GM19023 (cell line): ENCODE data around the gene ZWILCH.

Source experiments
- ATAC-seq: cut with Tn5 transposase; IDR thresholded peaks from one replicate; pipeline ENCODE4 v1.9.1; 2021; ENCODE audit warnings: mild to moderate bottlenecking, moderate library complexity; ENCODE audit not compliant: unreplicated experiment

Gene ZWILCH

DNA sequence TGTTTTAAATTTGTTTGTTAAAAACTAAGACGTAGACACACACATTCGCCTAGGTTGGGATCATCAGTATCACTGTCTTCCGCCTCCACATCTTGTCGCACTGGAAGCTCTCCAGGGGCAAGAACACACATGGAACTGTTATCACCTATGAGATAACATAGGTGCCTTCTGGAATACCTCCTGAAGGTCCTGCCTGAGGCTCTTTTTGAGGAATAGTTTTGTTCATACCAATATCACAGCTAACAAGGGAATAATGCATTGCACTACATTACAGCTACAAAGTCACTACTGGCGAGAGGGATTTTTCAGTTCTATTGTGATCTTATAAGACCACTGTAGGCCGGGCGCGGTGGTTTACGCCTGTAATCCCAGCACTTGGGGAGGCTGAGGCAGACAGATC lies 29.9 kb downstream of the ZWILCH start:
- no peak for ATAC-seq

DNA sequence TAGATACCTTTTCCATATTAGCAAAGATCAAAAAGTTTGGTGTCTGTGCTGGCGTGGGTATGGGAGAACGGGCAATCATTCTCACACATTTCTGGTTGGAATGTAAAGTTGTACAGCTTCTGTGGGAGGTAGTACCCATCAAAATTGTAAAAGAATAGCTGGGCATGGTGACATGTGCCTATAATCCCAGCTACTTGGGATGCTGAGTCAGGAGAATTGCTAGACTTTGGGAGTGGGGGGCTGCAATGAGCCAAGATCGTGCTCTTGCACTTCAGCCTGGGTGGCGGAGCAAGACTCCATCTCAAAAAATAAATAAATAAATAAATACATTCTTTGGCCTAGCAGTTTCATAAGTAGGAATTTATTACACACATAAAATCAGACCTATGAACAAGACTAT lies 37.8 kb downstream of the ZWILCH start:
- ATAC-seq: no peak

DNA sequence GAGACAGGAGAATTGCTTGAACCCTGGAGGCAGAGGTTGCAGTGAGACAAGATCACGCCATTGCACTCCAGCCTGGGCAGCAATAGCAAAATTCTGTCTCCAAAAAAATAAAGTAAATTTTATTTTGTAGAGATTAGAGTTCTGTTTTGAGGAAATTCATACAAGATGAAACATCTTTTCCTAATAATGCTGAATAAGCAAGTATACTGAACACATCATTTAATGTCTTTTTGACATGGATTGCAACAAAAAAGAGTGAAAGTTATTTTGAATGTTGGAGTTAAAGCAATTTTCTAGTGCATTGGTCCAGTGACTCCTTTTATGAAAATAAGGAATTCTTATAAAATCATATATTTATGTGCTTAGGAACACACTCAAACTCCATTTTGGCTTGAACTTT lies 40.1 kb downstream of the ZWILCH start:
- ATAC-seq: no peak

DNA sequence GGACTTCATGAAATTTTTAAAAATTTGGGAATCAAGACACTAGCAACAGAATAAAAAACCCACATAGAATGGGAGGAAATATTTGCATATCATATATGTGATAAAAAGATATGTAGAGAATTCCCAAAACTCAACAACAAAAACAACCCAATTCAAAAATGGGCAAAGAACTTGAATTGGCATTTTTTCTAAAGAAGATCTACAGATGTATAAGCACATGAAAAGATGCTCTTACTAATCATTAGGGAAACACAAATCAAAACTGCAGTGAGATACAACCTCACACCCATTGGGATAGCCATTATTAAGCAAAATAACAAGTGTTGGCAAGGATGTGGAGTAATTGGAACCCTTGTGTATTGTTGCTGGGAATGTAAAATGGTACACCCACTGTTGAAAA lies 50.6 kb downstream of the ZWILCH start:
- no peak for ATAC-seq

DNA sequence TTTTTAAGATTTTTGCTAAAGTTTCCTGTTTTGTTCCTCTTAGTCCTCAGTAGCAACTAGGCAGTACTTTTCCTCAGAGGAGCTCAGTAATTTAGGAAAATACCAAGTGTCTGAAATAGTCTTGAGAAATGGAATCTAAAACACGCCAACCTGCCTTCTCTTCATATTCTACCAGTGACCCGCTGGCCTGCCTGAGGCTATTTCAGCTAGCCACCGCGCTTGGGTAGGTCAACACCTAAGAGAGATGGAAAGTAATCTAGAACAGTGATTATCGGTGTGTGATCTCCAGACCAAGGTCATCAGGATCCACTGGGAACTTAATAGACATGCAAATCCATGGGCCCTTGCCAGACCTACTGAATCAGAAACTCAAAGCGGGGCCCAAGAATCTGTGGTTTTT lies 53.1 kb downstream of the ZWILCH start:
- no peak for ATAC-seq

DNA sequence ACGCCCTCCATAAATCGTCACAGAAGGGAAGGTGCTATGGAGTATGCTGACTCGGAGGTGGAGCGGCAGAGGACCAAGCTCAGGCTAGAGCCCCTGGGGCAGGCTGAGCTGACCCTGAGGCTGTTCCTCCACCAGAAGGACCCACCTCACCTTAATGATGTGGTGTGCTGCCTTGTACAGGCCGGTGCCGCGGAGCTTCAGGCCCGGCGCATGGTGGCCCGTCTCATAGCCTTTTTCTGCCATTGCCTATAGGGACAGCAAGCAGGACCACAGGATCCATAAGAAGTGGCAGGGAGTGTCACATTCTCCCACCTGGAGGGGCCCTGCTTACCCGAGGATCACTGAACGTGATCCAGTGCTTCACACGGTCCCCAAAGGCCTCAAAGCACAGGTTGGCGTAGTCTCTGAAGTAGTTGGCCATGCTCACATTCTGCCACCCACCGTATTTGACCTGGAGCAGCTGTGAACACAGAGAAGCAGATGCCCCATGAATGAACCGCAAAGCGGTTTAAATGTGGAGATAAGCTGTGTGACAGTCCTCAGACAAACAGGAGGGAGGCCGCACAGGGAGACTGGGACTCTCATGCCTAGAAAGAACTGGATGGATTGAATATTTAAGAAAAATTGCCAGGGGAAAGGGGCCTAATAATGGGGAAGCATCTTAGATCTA lies 55.9 kb downstream of the ZWILCH start:
- no peak for ATAC-seq

DNA sequence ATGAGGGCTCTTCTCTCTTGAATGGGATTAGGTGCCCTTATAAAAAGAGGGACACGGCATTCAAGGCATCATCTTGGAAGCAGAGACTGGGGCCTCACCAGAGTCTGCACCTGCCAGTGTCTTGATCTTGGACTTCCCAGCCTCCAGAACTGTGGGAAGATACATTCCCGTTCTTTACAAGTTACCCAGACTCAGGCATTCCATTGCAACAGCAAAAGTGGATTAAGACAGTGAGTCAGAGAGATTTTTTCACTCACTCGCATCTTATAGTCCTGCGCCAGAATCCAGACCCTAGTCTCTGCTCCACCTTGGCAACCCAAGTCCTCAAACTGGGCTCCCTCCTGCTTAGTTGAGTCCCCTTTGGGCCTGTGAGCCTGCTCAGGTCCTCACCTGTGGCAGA lies 58.0 kb downstream of the ZWILCH start:
- no peak for ATAC-seq

DNA sequence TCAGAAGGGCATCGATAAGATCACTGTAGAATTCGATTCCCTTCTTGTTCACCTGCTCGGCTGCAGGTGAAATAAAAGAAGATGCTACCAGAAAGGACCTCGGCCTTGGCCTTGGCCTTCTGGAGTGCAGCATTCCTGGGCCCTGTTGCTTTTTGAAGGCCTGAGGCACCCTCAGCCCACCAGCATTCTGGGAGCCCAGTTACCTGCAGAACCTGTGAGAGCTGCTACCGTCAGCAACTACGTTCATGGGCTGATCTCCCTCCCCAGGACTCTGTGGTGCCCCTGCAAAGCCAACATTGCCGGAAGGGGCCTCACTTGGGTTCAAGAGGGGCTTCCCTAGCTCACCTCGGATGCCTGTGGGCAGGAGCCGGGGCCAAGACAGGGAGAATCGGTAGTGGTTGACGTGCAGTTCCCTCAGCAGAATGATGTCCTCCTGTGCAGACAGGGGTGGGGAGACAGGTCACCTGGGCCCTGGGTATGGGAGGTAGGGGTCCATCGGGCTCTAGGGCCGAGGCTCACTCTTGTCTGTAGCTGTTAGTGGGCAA lies 58.5 kb downstream of the ZWILCH start:
- no peak for ATAC-seq

DNA sequence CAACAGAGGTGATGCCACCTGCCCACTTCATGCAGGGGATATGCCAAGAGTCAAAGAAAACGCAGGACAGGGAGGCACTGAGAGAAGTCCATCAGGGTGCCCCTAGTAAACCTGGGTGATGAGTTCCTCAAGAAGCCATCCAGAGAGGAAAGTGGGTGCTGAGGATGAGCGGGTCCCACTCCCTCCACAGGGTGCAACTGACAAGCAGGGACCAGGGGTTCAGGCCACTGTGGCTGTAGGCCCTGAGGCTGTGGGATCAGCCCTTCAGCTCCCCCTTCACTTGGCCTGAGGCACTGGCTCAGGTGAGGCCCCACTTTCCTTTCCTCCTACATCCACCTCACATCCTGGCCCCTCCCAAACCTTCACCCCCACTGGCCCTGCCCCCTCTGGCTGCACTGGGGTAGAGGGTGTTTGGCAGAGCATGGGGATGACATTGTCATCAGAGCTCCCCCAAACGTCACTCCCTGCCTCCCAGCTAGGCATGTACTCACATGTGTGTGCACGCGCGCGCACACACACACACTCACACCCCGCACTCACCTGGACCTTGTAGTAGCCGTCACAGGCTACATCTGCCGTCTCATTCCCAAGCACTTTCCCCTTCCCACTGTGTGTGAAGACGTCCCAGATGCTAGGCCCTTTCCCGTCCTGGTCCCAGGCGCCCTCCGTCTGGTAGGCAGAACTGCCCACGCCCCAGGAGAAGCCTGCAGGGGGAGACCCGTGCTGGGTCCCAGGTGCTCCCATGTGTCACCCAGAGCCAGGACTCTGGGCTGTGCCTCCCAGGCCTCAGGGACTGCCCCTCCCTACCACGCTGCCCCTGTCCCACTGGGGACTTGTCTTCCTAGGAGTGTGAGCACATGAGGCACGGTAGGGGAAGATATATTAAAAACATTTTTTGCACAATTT lies 59.3 kb downstream of the ZWILCH start:
- no peak for ATAC-seq

DNA sequence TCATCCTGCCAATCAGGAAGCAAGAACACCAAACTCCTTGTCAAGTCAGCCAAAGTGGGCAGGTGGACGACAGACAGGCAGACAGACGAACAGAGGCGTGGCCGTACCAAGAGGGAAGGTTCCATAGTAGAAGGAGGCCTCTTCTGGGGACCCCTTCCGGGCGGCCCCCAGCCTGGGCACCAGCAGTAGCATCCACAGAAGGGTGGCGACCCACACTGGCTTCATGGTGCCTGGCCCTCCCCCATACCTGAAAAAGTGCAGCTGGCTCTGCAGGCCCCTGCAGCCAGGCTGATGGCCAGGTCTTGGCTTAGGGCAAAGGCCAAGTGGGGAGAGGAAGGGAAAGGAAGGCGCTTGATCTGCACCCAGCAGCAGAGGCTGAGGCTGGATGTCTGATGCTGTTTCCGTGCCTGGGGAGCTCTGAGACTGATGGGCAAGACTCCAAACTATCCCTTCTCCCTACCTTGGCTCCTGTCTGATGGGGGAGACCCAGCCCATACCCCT lies 60.1 kb downstream of the ZWILCH start:
- no peak for ATAC-seq

DNA sequence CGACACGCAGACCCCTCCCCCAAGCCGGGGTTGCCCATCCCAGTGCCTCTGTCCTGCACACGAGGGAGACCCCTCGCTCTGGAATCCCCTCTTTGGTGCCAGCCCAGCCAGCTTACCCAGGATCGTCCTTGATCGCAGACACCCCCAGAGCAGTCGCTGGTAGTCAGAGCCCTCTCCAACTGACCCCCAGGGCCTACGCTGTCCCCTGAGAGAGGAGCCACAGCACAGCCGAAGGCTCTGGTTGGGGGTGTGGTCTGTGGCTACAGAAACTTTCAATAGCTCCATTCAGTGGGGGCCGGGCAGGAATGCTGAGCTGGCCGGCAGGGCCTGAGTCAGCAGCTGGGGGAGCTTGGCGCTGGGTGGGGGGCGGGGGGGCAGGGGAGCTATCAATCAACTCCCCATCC lies 60.6 kb downstream of the ZWILCH start, which contains the start of gene LCTL:
TSS of gene LCTL (minus strand) at position 258 of the 404 bp plus-strand sequence. CDS start 633 bp downstream, outside the sequence.
- no peak for ATAC-seq

DNA sequence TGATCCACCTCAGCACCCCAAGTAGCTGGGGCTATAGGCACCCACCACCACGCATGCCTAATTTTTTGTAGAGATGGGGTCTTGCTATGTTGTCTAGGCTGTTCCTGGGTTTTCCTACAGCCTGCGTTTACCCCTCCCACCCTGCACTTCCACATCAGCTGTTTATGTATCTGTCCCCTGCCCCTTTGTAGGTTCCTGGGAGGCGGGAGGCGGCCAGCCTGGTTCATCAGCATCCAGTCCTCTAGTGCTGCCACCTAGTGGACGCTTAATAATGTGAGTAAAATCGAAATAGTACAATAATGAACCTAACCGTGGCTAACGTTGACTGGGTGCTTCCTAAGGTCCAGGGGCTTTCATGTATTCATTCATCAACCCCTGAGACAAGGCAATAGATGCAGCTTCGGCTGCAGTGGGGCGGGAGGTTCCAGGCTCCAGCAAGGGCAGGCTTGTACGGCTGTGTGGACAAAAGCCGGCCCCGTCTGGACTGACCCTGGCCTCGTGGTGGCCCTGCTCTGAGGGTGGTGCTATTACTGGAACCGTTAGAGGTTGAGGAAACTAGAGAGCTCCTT lies 61.9 kb downstream of the ZWILCH start:
- ATAC-seq: no peak

DNA sequence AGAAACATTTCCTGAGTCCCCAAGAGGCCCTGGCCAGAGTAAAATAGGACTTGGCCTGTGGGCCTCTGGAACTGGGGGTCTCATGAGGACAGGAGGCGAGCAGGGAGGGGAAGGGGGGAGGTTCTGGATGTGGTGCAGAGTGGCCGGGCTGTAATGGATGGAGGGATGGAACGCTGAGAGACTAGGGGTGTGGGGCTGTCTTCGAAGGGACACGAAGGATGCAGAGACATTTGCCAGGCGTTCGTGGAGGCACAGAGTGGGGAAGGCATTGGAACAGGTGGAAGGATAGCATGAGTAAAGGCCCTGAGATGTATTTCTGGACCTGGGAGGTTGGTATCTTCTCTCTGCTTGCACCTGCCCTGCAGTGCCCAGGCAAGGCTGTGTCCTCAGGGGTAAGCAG lies 62.8 kb downstream of the ZWILCH start:
- ATAC-seq: no peak

DNA sequence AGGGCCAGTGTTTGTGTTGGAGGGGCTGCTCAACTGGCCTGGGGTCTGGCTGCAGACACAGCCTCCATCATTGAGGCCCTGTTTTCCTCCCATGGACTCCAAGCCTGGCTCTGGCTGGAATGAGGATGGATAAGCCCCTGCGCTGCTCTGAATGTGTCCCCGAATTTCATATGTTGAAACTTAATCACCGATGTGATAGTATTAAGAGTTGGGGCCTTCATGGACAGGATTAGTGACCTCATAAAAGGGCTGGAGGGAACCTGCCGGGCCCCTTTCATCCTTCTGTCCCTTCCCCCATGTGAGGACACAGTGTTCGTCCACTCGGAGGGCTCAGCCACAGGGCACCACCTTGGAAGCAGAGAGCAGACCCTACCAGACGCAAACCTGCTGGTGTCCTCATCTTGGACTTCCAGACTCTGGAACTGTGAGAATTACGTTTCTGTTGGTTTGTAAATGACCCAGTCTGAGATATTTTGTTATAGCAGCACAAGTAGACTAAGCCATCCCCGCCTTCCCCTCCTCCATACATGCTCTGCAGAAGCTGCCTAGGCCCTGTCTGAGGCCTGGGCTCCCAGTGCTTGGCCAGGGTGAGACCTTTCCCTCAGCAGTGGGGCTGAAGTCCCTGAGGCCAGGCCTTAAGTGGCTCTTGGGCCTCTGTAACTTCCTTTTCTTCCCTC lies 64.5 kb downstream of the ZWILCH start:
- ATAC-seq: no peak

DNA sequence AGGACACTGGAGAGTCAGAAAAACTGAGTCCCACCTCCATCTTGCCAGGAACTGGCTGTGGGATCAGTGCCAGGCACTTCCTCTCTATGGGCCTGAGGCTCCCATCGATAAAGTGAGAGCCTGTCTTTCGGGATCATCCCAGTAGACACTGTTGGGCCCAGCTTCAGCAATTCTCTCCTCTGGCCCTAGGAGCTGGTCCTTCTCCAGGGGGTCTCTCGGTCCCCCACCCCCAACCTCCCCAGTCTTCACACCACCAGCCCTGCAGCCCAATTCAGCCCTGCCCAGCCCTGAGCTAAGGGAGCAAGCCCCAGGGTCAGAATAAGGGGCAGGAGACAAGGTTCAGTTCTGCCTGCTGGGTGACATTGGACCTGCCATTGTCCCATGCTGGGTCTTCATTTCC lies 65.2 kb downstream of the ZWILCH start:
- no peak for ATAC-seq

DNA sequence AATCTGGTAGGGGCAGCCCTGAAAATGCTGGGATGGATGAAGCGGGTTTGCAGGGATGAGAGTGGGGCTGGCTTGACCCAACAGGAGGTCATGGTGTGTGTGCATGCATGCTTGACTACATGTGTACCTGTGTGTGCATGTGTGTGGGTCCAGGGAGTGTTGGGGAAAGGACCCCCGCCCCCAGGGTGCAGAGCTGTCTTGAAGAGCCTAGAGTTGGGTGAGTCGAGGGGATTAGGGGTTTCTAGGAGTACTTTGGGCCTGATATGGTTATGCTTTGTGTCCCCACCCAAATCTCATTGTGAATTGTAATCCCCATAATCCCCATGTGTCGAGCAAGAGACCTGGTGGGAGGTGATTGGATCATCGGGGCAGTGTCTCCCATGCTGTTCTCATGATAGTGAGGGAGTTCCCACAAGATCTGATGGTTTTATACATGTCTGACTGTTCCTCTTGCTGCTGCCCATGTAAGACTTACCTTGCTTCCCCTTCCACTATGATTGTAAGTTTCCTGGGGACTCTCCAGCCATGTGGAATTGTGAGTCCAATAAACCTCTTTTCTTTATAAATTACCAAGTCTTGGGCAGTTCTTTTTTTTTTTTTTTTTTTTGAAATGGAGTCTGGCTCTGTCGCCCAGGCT lies 65.8 kb downstream of the ZWILCH start:
- ATAC-seq: no peak

DNA sequence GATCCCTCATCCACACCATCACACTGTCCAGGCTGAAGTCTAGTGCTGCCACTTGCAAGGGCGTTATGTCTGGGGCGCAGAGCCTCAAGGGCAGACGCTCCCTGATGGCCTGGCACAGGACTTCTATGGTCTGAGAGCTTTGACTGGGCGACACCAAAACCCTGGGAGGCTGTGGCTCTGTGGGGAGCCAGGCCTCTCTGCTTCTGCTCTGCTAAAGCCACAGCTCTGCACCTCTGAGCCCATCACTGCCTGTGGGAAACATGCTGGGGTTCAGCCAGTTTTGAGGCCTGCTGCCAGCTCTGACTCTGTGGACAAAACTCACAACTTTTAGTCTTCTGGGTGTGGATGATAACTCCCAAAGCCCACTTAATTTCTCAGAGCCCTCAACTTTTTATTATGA lies 67.0 kb downstream of the ZWILCH start:
- ATAC-seq: no peak

DNA sequence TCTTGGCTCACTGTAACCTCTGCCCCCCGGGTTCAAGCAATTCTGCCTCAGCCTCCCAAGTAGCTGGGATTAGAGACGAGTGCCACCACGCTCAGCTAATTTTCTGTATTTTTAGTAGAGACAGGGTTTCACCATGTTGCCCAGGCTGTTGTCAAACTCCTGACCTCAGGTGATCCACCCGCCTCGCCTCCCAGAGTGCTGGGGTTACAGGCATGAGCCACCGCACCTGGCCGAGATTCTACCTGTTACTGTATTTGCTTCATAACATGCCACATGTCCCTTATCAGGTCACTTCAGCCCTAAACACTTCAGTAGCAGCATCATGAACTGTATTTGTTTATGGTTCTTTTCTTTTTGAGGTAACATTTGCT lies 68.2 kb downstream of the ZWILCH start:
- no peak for ATAC-seq

DNA sequence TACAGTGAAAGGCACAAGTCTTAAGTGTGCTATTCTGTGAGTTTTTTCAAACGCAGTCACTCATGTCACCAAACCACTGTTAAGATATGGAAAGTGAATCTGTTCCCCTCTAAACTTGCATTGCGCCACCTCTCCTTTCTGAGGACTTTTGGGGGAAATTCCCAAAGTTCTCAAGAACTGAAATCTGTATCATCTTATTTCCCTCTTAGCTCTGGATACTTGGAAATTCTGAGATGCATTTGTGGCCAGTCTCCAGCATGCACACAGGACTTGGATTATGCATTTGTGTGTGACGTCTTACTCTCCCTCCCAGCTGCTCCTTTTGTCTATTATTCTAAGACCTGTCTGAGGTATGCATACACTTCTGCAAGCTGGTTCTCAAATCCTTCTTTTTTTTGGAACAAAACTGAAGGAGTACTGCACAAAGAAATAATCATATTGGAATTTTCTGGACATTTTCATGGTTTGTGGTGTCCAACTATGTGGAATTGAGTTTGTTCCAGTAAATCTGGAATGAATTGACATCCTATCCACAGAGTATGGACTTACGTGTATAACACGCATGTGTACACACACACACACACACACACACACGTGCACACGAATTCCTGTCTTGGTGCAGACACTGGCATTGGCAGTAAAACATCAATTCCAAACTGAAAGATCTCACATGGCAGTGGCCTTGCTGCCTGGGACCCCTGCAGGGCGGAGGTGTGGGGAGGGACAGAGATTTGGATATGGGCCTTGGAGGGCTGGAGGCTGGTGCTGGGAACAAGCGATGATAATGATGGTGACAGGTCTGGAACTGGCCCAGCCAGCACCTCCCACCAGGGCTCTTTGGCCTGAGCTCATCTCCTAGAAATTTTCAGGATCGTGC lies 68.8 kb downstream of the ZWILCH start:
- no peak for ATAC-seq

DNA sequence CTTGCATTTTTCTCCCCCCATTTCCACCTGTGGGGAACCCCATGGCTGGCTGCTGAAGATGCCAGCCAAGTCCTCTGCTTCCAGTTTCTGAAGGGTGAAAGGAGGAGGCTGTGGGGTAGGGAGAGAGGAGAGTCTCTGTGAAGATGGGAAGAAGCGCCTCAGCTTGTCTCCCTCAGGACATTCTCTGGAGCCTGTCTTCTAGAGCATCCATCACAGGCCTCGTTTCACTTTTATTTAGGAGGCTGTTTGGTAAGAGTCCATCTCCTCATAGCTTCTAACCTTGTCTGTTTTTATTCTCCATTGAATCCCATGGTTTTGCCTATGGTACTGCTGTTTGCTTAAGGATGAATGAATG lies 69.4 kb downstream of the ZWILCH start:
- no peak for ATAC-seq
